IMR-90 (cell line): ENCODE measurements around the gene ADAM33. TPM values are rescaled to one million over a fixed set of nuclear protein-coding genes. Genes with fewer than 3 reads are reported as not detected.

Experiments
- ELK1 ChIP-seq: fragments of 150-350 bp; IDR thresholded peaks from 2 replicates; pipeline ENCODE4 v1.6.1; 2016; ENCODE audit warnings: low read depth, mild to moderate bottlenecking, low read length, moderate library complexity, borderline replicate concordance
- MAZ ChIP-seq: IDR thresholded peaks from 2 replicates; pipeline ENCODE4 v1.6.1; 2012; ENCODE audit warnings: low read depth, mild to moderate bottlenecking, low read length, improper control_type of control experiment, moderate library complexity, borderline replicate concordance
- MXI1 ChIP-seq: IDR thresholded peaks from 2 replicates; pipeline ENCODE4 v1.6.1; 2012; ENCODE audit warnings: low read depth, mild to moderate bottlenecking, low read length, moderate library complexity, borderline replicate concordance
- RAD21 ChIP-seq: IDR thresholded peaks from 2 replicates; pipeline ENCODE4 v1.6.1; 2012; ENCODE audit warnings: low read length, improper control_type of control experiment
- polyA plus RNA-seq, 3 experiments: library from polyadenylated mRNA; depleted of rRNA; stranded (reverse); fragments of >200 nt; gene quantifications; 2 replicates each; pipeline ENCODE4 v1.2.3, GENCODE V29; 2012; ENCODE audit warnings: low replicate concordance in 1 of 3
- total RNA-seq: library from RNA; depleted of rRNA; stranded (reverse); fragments of >200 nt; gene quantifications from 2 replicates; pipeline ENCODE4 v1.2.3, GENCODE V29; 2012

ADAM33 gene
- total and polyA plus RNA-seq, 2 of the 4 experiments (the other 2 are of a cell fraction) = 0.18 to 1.7 TPM

GRCh38 chr20:3652221-3652620 is 29.6 kb downstream of the ADAM33 start (continued):
- TF ChIP-seq ELK1 (no peak), MXI1 (no peak), MAZ (no peak), RAD21 (no peak)
